Glomerular endothelial cell (primary cell): ENCODE data around the gene ZBTB24. TPM values are rescaled to one million over a fixed set of nuclear protein-coding genes. Genes with fewer than 3 reads are reported as not detected.

Source experiments
- DNase-seq: peaks from one replicate; pipeline ENCODE4 v3.0.0-alpha.2; 2011; ENCODE audit warnings: low read depth, low spot score; ENCODE audit errors: extremely low read depth
- total RNA-seq: library from RNA; depleted of rRNA; stranded (reverse); fragments of >200 nt; gene quantifications from 2 replicates; pipeline ENCODE4 v1.2.3, GENCODE V29; 2015

Gene ZBTB24
- total RNA-seq, 1 donor from 2014 or later: 5.5 TPM

- DNase-seq: no peak
These were observed 48.6 kb downstream of the ZBTB24 start for GRCh38 chr6:109434456-109434855.

GRCh38 chr6:109429496-109429895, 53.5 kb downstream of the ZBTB24 start:
- no peak for DNase-seq

GRCh38 chr6:109428889-109429477, 54.0 kb downstream of the ZBTB24 start:
- DNase-seq: no peak

DNA sequence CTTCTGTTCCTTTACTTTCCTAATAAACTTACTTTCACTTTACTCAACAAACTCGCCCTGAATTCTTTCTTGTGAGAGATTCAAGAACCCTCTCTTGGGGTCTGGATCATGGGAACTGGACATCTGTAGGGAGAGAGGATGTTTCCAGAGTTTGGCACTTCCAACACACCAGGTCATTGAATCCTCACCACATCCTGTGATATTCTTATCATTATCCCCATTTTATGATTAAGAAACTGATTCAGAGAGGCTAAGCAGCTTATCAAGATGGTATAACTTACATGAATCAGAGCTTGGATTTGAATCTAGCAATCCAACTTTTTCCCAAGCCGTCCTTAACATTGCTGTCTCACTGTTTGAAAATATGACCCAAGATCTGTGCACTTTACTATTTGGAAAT, 58.1 kb downstream of the ZBTB24 start:
- DNase-seq: no peak

- no peak for DNase-seq
These were observed 61.8 kb downstream of the ZBTB24 start for GRCh38 chr6:109421184-109421583.

DNA sequence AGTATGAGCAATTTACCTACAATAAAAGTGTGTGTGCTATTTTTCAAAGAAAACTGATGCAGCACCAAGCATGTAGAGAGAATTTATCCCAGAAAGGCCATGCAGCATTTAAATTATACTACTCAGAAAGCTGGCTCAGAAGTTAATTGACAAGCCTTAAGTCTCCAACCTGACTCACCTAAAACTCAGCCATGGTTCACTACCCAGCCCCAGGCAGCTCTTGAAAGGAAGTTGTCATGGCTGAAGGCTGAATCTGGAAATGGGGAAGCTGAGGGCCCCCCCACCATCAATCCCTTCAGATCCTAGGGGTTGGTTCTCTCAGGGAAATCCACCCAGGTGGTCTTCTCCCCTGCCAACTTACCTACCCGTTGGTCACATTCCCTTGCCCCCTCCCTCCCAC, 62.3 kb downstream of the ZBTB24 start:
- no peak for DNase-seq

DNA sequence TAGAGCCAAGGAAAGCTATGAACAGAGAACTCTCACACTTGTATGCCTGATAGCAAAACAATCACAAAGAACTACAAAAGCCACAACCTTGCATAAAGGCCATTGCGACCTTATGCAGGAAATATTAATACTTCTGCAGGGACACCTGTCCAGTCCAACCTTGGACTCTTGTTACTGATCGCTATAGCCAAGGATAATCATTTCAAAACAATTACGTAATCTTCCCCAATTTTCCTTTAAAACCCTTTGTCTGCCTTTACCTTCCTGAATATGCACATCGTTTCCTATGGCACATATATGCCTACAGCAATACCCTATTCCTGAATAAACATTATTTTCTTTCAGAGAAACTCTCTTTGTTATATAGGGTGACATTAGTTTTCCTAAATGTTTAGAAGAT, 65.4 kb downstream of the ZBTB24 start:
- DNase-seq: no peak

Other genes with a start within 250 kb of the ZBTB24 start
- gene CD164, start 100.8 kb downstream of the ZBTB24 start, total RNA-seq: 141 and 163 TPM in 2 replicates
- 0.15 and 0.58 TPM in 2 replicates for gene PPIL6, start 42.6 kb downstream of the ZBTB24 start, total RNA-seq
- 6.9 and 7.1 TPM in 2 replicates for gene SMPD2, start 42.5 kb downstream of the ZBTB24 start, total RNA-seq
- 34.7 and 42.2 TPM in 2 replicates for gene MICAL1, start 27.4 kb downstream of the ZBTB24 start, total RNA-seq
- 2.7 and 11.2 TPM in 2 replicates for gene AK9, start 208.0 kb upstream of the ZBTB24 start, total RNA-seq
- 12.8 and 18.9 TPM in 2 replicates for gene FIG4, start 208.1 kb upstream of the ZBTB24 start, total RNA-seq